Loucy (cell line): Measurements from ENCODE around the gene CCDC158.
"Not testable (repeated sequence)": the region's sequence is repeated elsewhere in the genome, so short reads cannot be mapped to it uniquely, and the experiment has no call there.

Experiments
- H2AFZ ChIP-seq: fragments of 200-600 bp; sonication (generic); 2 replicates; pipeline ENCODE4 v1.6.0; 2016; ENCODE audit warnings: antibody characterized with exemption, mild to moderate bottlenecking, low read length, moderate library complexity
- H3F3A ChIP-seq: fragments of 200-600 bp; 2 replicates; pipeline ENCODE4 v1.6.0; 2016; ENCODE audit warnings: antibody characterized with exemption, low read depth, mild to moderate bottlenecking
- H3K27me3 ChIP-seq: fragments of 200-600 bp; sonication (generic); 2 replicates; pipeline ENCODE4 v1.6.1; 2014; ENCODE audit warnings: low read length, mild to moderate bottlenecking; ENCODE audit not compliant: insufficient read depth, poor library complexity, severe bottlenecking
- H3K36me3 ChIP-seq: fragments of 200-600 bp; sonication (generic); 2 replicates; pipeline ENCODE4 v1.6.1; 2016; ENCODE audit warnings: low read length; ENCODE audit not compliant: insufficient read depth
- H3K4me1 ChIP-seq: fragments of 200-600 bp; sonication (generic); 2 replicates; pipeline ENCODE4 v1.5.1; 2014; ENCODE audit warnings: low read length, mild to moderate bottlenecking; ENCODE audit not compliant: insufficient read depth, poor library complexity, severe bottlenecking
- H3K4me2 ChIP-seq: fragments of 200-600 bp; sonication (generic); 2 replicates; pipeline ENCODE4 v1.6.0; 2014; ENCODE audit warnings: antibody characterized with exemption, low read length, low read depth, mild to moderate bottlenecking; ENCODE audit not compliant: poor library complexity, severe bottlenecking
- H3K4me3 ChIP-seq: fragments of 200-600 bp; sonication (generic); 2 replicates; pipeline ENCODE4 v1.5.1; 2014; ENCODE audit warnings: low read length, mild to moderate bottlenecking, mixed read lengths; ENCODE audit not compliant: poor library complexity, severe bottlenecking
- H3K79me2 ChIP-seq: fragments of 200-600 bp; sonication (generic); 2 replicates; pipeline ENCODE4 v1.6.1; 2014; ENCODE audit warnings: low read length; ENCODE audit not compliant: insufficient read depth
- H3K9ac ChIP-seq: fragments of 200-600 bp; sonication (generic); 2 replicates; pipeline ENCODE4 v1.6.0; 2014; ENCODE audit warnings: mild to moderate bottlenecking, low read depth, low read length, moderate library complexity; ENCODE audit not compliant: poor library complexity, severe bottlenecking
- H3K9me2 ChIP-seq: fragments of 200-600 bp; sonication (generic); replicated peaks from 2 replicates; pipeline ENCODE4 v1.6.1; 2016; ENCODE audit warnings: low read depth, low read length, mixed read lengths
- H3K9me3 ChIP-seq: fragments of 200-600 bp; sonication (generic); 2 replicates; pipeline ENCODE4 v1.6.1; 2014; ENCODE audit warnings: mild to moderate bottlenecking, antibody characterized with exemption, low read length, low read depth; ENCODE audit not compliant: insufficient read depth
- H4K20me1 ChIP-seq: fragments of 200-600 bp; sonication (generic); 2 replicates; pipeline ENCODE4 v1.6.0; 2014; ENCODE audit warnings: antibody characterized with exemption, low read length, mild to moderate bottlenecking; ENCODE audit not compliant: insufficient read depth, poor library complexity, severe bottlenecking
- EZH2phosphoT487 ChIP-seq: fragments of 200-600 bp; IDR thresholded peaks from 2 replicates; pipeline ENCODE4 v1.6.1; 2018; ENCODE audit warnings: antibody characterized with exemption, mild to moderate bottlenecking, moderate library complexity, borderline replicate concordance
- TF ChIP-seq, protein P1 (sequence below): fragments of 200-600 bp; sonication (generic); conservative IDR thresholded peaks from 2 replicates; pipeline ENCODE4 v1.5.1; 2014; ENCODE audit warnings: mild to moderate bottlenecking, antibody characterized with exemption, low read length

Gene CCDC158

DNA sequence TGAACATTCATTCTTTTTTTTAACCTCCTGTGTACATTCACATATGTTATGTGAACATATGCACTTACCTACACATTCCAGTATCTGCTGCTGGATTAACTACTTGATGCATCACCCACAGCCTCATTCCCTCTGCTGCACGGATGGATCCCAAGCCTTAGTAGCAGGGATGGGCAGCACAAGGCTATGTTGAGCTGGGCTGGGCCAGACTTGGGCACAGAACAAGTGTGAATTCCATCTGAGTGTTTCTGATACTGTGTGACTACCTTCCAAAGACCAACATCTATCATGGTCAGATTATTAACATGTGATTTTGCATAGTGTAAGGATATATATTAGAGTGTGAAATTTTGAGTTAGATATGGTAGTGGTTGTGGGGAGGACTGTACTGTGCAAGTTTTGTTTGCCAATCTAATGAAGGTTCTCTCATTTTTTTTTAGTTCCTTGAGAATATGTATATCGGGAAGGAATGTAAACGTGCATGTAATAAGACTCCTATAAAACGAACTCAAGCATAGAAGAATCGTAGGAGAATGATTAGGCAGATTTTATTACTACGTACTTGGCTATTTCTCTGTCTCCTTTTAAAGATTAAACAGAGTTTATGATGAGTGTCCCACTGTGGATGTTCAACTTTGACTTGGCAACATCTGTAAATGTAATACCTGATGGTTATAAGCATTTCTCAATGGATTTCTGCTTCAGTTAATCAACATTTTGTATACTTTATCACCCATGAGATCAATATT is 137.8 kb downstream of the CCDC158 start:
- Histone ChIP-seq H3K4me1 (no peaks in the 10 kb centered on the region), H3F3A (no peaks in the 10 kb centered on the region), H3K79me2 (no peaks in the 10 kb centered on the region), H2AFZ (no peak overlapping the region), H3K36me3 (no peaks in the 10 kb centered on the region), H3K4me3 (no peak overlapping the region), H3K27me3 (no peaks in the 10 kb centered on the region), H3K9me3 (no peaks in the 10 kb centered on the region), H3K9ac (no peak overlapping the region), H4K20me1 (no peaks in the 10 kb centered on the region), H3K4me2 (no peak overlapping the region), H3K9me2 (no peaks in the 10 kb centered on the region)
- no peak for TF ChIP-seq EZH2phosphoT487
- TF ChIP-seq, protein P1, sequence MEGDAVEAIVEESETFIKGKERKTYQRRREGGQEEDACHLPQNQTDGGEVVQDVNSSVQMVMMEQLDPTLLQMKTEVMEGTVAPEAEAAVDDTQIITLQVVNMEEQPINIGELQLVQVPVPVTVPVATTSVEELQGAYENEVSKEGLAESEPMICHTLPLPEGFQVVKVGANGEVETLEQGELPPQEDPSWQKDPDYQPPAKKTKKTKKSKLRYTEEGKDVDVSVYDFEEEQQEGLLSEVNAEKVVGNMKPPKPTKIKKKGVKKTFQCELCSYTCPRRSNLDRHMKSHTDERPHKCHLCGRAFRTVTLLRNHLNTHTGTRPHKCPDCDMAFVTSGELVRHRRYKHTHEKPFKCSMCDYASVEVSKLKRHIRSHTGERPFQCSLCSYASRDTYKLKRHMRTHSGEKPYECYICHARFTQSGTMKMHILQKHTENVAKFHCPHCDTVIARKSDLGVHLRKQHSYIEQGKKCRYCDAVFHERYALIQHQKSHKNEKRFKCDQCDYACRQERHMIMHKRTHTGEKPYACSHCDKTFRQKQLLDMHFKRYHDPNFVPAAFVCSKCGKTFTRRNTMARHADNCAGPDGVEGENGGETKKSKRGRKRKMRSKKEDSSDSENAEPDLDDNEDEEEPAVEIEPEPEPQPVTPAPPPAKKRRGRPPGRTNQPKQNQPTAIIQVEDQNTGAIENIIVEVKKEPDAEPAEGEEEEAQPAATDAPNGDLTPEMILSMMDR: no peak

DNA sequence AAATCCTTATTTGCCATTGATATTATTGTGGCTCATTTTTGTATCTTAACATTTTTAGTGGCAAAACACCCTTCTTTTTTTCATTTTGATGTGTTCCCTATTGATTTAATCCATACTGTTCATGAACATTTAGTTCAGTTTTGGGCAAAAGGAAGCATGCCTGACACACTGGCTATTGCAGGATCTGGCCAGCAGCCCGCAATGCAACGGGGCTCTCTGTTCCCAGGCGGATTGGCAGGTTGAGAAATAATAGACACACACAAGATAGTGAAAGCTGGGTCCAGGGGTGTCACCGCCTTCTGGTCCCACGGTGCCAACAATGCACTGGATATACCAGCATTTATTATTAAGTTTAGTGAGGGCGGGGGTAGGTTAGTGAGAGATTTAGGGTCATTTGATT is 139.3 kb downstream of the CCDC158 start:
- H3K4me2 ChIP-seq, H3K9ac ChIP-seq, H2AFZ ChIP-seq, H3F3A ChIP-seq, H3K27me3 ChIP-seq, H3K79me2 ChIP-seq, H3K9me2 ChIP-seq, H3K4me3 ChIP-seq, H3K9me3 ChIP-seq, H3K36me3 ChIP-seq, H4K20me1 ChIP-seq, H3K4me1 ChIP-seq: not testable (repeated sequence)

DNA sequence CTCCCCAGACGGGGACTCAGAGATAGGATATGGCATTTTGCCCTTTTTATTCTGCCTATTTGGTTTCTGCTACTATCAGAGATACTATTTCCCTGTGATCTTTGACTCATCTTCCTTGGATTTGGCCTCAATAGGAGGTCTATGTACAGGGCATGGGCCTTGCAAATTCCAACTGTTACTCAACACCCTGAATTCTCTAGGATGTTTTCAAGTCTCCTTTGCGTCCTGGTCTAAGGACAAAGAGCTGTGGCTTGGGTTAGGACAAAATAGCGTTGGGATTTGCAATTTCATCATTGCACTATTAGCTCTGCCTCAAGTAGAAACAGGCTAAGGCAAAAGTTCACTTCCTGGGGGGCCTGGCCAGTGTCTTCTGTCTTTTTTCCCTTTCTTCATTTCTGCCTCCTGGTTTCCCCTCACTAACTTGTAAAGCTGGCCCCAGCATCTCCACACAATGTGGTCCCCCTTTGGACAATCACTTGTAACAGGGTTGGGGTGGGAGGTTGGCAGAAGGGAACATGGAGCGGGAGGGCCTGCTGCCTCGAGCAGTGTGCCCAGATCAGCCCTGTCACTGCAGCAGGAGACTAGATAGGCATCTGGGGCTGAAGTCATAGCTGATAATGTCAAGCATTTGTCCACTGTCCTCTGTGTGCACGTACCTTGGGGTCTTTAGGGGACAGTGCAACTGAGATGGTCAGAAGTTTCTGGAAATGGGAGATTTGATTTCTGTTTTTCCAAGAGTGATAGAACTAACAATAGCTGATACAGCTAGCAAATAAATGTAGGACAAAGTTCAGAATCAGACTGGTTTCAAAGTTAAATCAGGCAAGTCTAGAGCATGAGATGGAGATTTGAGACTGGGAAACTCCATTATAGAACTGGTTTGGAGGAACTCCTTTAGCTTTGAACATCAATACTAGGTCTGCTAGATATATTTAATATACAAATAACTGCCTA is 140.2 kb downstream of the CCDC158 start:
- no peak overlapping the region for H2AFZ ChIP-seq
- H3K4me3 ChIP-seq: no peak overlapping the region
- no peaks in the 10 kb centered on the region for H3K9me2 ChIP-seq
- H3K9me3 ChIP-seq: no peaks in the 10 kb centered on the region
- TF ChIP-seq, protein P1: no peak
- no peak for TF ChIP-seq EZH2phosphoT487
- H3K9ac ChIP-seq: no peak overlapping the region
- no peaks in the 10 kb centered on the region for H3K27me3 ChIP-seq
- H3F3A ChIP-seq: no peaks in the 10 kb centered on the region
- H3K4me1 ChIP-seq: no peaks in the 10 kb centered on the region
- H3K79me2 ChIP-seq: no peaks in the 10 kb centered on the region
- H3K4me2 ChIP-seq: no peak overlapping the region
- H3K36me3 ChIP-seq: no peaks in the 10 kb centered on the region
- no peaks in the 10 kb centered on the region for H4K20me1 ChIP-seq
